ENCODE measurements around the gene GNPAT.

- TF ChIP-seq POLR2A (IDR thresholded peaks at IDR 0.05) = no peak
- no peak for TF ChIP-seq CTCF (IDR thresholded peaks at IDR 0.05)
These were observed 76.4 kb downstream of the GNPAT start for GRCh38 chr1:231317306-231318014.

Measured in Peyer's patch (tissue), 4 donors.